GM12878 (cell line): ENCODE measurements around the gene BUD23. TPM values are rescaled to one million over a fixed set of nuclear protein-coding genes. Genes with fewer than 3 reads are reported as not detected.

Experiments used
- ATAC-seq: fragments of 200-7000 bp; cut with Tn5 transposase; 3 replicates; pipeline ENCODE4 v1.9.1; 2020; ENCODE audit warnings: mild to moderate bottlenecking, moderate library complexity
- BruUV-seq: library from RNA; stranded (reverse); fragments of 400-500 nt; replicated peaks from 2 replicates; lab custom pipeline; 2021; lab: Mats Ljungman, UMichigan
- CTCF ChIA-PET: fragments of 300-600 bp; sonication (Branson Sonifier 250); formaldehyde crosslinking; extraction: SDS; loops from one replicate; lab custom pipeline; 2021; ENCODE audit warnings: inconsistent platforms; lab: Yijun Ruan, JAX
- POLR2A ChIA-PET: fragments of 350-600 bp; formaldehyde crosslinking; extraction: SDS; loops from one replicate; lab custom pipeline; 2021; ENCODE audit warnings: inconsistent platforms; lab: Charles Lee
- RAD21 ChIA-PET: fragments of 300-600 bp; sonication (Branson Sonifier 250); formaldehyde crosslinking; loops from one replicate; lab custom pipeline; 2023; ENCODE audit warnings: antibody characterized with exemption; ENCODE audit not compliant: unreplicated experiment; lab: Charles Lee
- SMC1A ChIA-PET: fragments of 300-600 bp; sonication (Branson Sonifier 250); formaldehyde crosslinking; loops from one replicate; lab custom pipeline; 2023; ENCODE audit not compliant: unreplicated experiment, uncharacterized antibody; lab: Charles Lee
- DNase-seq: peaks from one replicate; pipeline ENCODE4 v3.0.0-alpha.2; 2011; ENCODE audit warnings: low read depth, low spot score
- FAIRE-seq: peaks from 3 replicates; lab custom pipeline; 2011; peaks lifted over from hg19 to GRCh38; lab: Jason Lieb, UNC
- H2AFZ ChIP-seq: 2 replicates; pipeline ENCODE4 v1.6.0; 2011; ENCODE audit warnings: low read depth, low read length, control low read depth; ENCODE audit not compliant: control insufficient read depth
- H3K27ac ChIP-seq: 2 replicates; pipeline ENCODE4 v1.5.1; 2011; ENCODE audit warnings: control low read depth; ENCODE audit not compliant: control insufficient read depth, insufficient read depth
- H3K27me3 ChIP-seq, 2 experiments: replicated peaks in 1 of 2; 2 replicates each; pipeline versions ENCODE4 v1.6.0 to v1.6.1; 2011; ENCODE audit warnings: low read length in 1 of 2; ENCODE audit not compliant: control insufficient read depth in 2 of 2, insufficient read depth in 2 of 2
- H3K36me3 ChIP-seq, 2 experiments: 2 replicates each; pipeline ENCODE4 v1.5.1; 2011; ENCODE audit warnings: low read length in 1 of 2; ENCODE audit not compliant: control insufficient read depth in 2 of 2, insufficient read depth in 2 of 2
- H3K4me1 ChIP-seq: 2 replicates; pipeline ENCODE4 v1.6.1; 2011; ENCODE audit warnings: mild to moderate bottlenecking, low read length, moderate library complexity, mixed read lengths; ENCODE audit not compliant: control insufficient read depth, insufficient read depth
- H3K4me2 ChIP-seq: 2 replicates; pipeline ENCODE4 v1.6.0; 2011; ENCODE audit warnings: control low read depth; ENCODE audit not compliant: control insufficient read depth, insufficient read depth
- H3K4me3 ChIP-seq: fragments of 200-600 bp; sonication (generic); 2 replicates; pipeline ENCODE4 v1.5.1; 2016
- H3K79me2 ChIP-seq: 2 replicates; pipeline ENCODE4 v1.6.0; 2011; ENCODE audit warnings: low read length; ENCODE audit not compliant: control insufficient read depth, insufficient read depth
- H3K9ac ChIP-seq: 2 replicates; pipeline ENCODE4 v1.8.0; 2011; ENCODE audit warnings: low read length, control low read depth, mixed read lengths; ENCODE audit not compliant: control insufficient read depth, insufficient read depth
- H3K9me3 ChIP-seq: replicated peaks from 3 replicates; pipeline ENCODE4 v1.5.1; 2011; ENCODE audit warnings: mild to moderate bottlenecking, low read length; ENCODE audit not compliant: control insufficient read depth, insufficient read depth
- H4K20me1 ChIP-seq: 2 replicates; pipeline ENCODE4 v1.6.0; 2011; ENCODE audit not compliant: control insufficient read depth, insufficient read depth
- ASH2L ChIP-seq: fragments of 300-600, 200-600 bp; sonication (generic); IDR thresholded peaks from 2 replicates; pipeline ENCODE4 v1.6.1; 2017; ENCODE audit warnings: low read depth, mild to moderate bottlenecking, borderline replicate concordance
- BCL11A ChIP-seq: IDR thresholded peaks from 2 replicates; pipeline ENCODE4 v1.6.1; 2011; ENCODE audit warnings: low read depth, low read length
- CHD4 ChIP-seq: fragments of 200-600 bp; sonication (generic); IDR thresholded peaks from 2 replicates; pipeline ENCODE4 v1.6.1; 2016; ENCODE audit warnings: mild to moderate bottlenecking
- CREM ChIP-seq: IDR thresholded peaks from 2 replicates; pipeline ENCODE4 v1.6.1; 2014; ENCODE audit warnings: antibody characterized with exemption, low read depth
- FOXM1 ChIP-seq: IDR thresholded peaks from 2 replicates; pipeline ENCODE4 v1.6.1; 2012; ENCODE audit warnings: low read depth, mild to moderate bottlenecking, inconsistent platforms, low read length, moderate library complexity
- HSF1 ChIP-seq: fragments of 150-350 bp; IDR thresholded peaks from 2 replicates; pipeline ENCODE4 v1.6.1; 2014; ENCODE audit warnings: mild to moderate bottlenecking, low read depth, low read length
- MLLT1 ChIP-seq: fragments of 450-650 bp; IDR thresholded peaks from 2 replicates; pipeline ENCODE4 v1.6.1; 2016; ENCODE audit warnings: mild to moderate bottlenecking
- NFYB ChIP-seq: IDR thresholded peaks from 2 replicates; pipeline ENCODE4 v1.6.1; 2011; ENCODE audit warnings: low read depth, mild to moderate bottlenecking, low read length, improper control_type of control experiment, moderate library complexity; ENCODE audit not compliant: insufficient read depth
- NR2C2 ChIP-seq: IDR thresholded peaks from 2 replicates; pipeline ENCODE4 v1.6.1; 2011; ENCODE audit warnings: borderline replicate concordance, low read depth; ENCODE audit not compliant: control insufficient read depth, insufficient read length
- PAX8 ChIP-seq: fragments of 450-650 bp; IDR thresholded peaks from 2 replicates; pipeline ENCODE4 v1.6.1; 2017; ENCODE audit warnings: mild to moderate bottlenecking, moderate library complexity
- SIX5 ChIP-seq: IDR thresholded peaks from 2 replicates; pipeline ENCODE4 v1.6.1; 2011; ENCODE audit warnings: mild to moderate bottlenecking, low read depth, low read length, moderate library complexity; ENCODE audit not compliant: severe bottlenecking
- SMAD1 ChIP-seq: fragments of 450-650 bp; IDR thresholded peaks from 2 replicates; pipeline ENCODE4 v1.6.1; 2018; ENCODE audit warnings: mild to moderate bottlenecking, low read depth; ENCODE audit not compliant: partially characterized antibody
- USF2 ChIP-seq: IDR thresholded peaks from 2 replicates; pipeline ENCODE4 v1.6.1; 2011; ENCODE audit warnings: low read depth, low read length, improper control_type of control experiment, borderline replicate concordance
- ZSCAN29 ChIP-seq: fragments of 450-650 bp; IDR thresholded peaks from 2 replicates; pipeline ENCODE4 v1.6.1; 2017; ENCODE audit warnings: mild to moderate bottlenecking, moderate library complexity
- WGBS: methylation state at CpG from one replicate; pipeline ENCODE4 v1.1.6; 2016; ENCODE audit warnings: low lambda C conversion rate; ENCODE audit not compliant: insufficient replicate concordance, insufficient coverage; ENCODE audit errors: missing lambda C conversion rate; 5-methylcytosine and 5-hydroxymethylcytosine counted together
- in situ Hi-C: fragments of 300-500 bp; cut with MboI; formaldehyde crosslinking; loops from 9 replicates; pipeline ENCODE4 v1.14.3; 2018; ENCODE audit warnings: mixed read lengths
- intact Hi-C: fragments of 100-400 bp; cut with micrococcal nuclease; formaldehyde crosslinking; loops from one replicate; pipeline ENCODE4 v1.14.2; 2022; ENCODE audit not compliant: unreplicated experiment
- polyA plus RNA-seq, 11 experiments: library from polyadenylated mRNA; depleted of rRNA in 4 of 11; unstranded in 6 of 11; stranded (reverse) in 5 of 11; fragments of >200 nt; fragmentation: Nextera tagmentation in 4 of 11; fragmentation: Illumina TruSeq in 1 of 11; extraction: Ambion mirVana in 4 of 11; extraction: Trizol in 1 of 11; gene quantifications; 1 replicate in 1 of 11; 2 replicates in 10 of 11; pipeline versions ENCODE4 v1.2.1 to v1.2.3, GENCODE V29; 2011 to 2016; ENCODE audit warnings: inconsistent platforms in 2 of 11, missing spikeins in 2 of 11, low read depth in 1 of 11
- total RNA-seq, 4 experiments: library from RNA; depleted of rRNA in 3 of 4; stranded (reverse); fragments of >200 nt in 3 of 4; fragmentation: Illumina TruSeq in 1 of 4; extraction: Trizol in 1 of 4; gene quantifications; 2 replicates each; pipeline versions ENCODE4 v1.2.1 to v1.2.3, GENCODE V29; 2013 to 2021
- TF ChIP-seq, protein P1 (sequence below): fragments of 450-650 bp; IDR thresholded peaks from 2 replicates; pipeline ENCODE4 v1.6.1; 2017; ENCODE audit warnings: mild to moderate bottlenecking, moderate library complexity
- TF ChIP-seq, protein P2 (sequence below): fragments of 450-650 bp; IDR thresholded peaks from 2 replicates; pipeline ENCODE4 v1.6.1; 2014; ENCODE audit warnings: mild to moderate bottlenecking

The BUD23 gene
- total and polyA plus RNA-seq, 10 of the 15 experiments (the other 5 are each of a cell fraction or from before 2014, with no cell fraction given), result 36.4 to 138 (median 99.5) TPM

- no peak overlapping the region for H3K4me2 ChIP-seq
- H4K20me1 ChIP-seq, result no peaks in the 10 kb centered on the region; the same call in 1 of the 2 replicates
- CTCF ChIA-PET, result interaction anchor here (1.1 to 2.6 kb wide), 2 partner anchors 79 to 116 kb away, joined by 3 to 15 read pairs; no protein-coding TSS in a partner anchor
- intact Hi-C loops, result no loop called here
- no peak overlapping the region for H3K27ac ChIP-seq
- RAD21 ChIA-PET, result interaction anchor here (2.1 kb wide), 1 partner anchor 116 kb away, joined by 6 read pairs; no protein-coding TSS in a partner anchor
- H3K27me3 ChIP-seq, result no peaks in the 10 kb centered on the region
- BruUV-seq, result no TSS peak
- POLR2A ChIA-PET, result interaction anchor here (0.6 to 0.7 kb wide), 3 partner anchors 118 to 451 kb away, joined by 3 to 5 read pairs (median 3); no protein-coding TSS in a partner anchor
- no peak for DNase-seq
- in situ Hi-C loops, result no loop called here
- ATAC-seq, result no peak
- H2AFZ ChIP-seq, result no peak overlapping the region
- SMC1A ChIA-PET, result interaction anchor here (3.2 kb wide), 1 partner anchor 116 kb away, joined by 17 read pairs; no protein-coding TSS in a partner anchor
- WGBS, result 46% methylated on average over 6 of the region's 6 CpGs
- FAIRE-seq, result no peak
- peaks cover 7% of the 10 kb centered on the region for H3K4me1 ChIP-seq
- H3K36me3 ChIP-seq, result no peaks in the 10 kb centered on the region
- no peaks in the 10 kb centered on the region for H3K79me2 ChIP-seq
- TF ChIP-seq ASH2L (no peak), USF2 (no peak), NR2C2 (no peak), PAX8 (no peak), BCL11A (no peak), HSF1 (no peak), CREM (no peak), ZSCAN29 (no peak), FOXM1 (no peak), SMAD1 (no peak), NFYB (no peak), CHD4 (no peak), SIX5 (no peak), MLLT1 (no peak)
- TF ChIP-seq, protein P1, sequence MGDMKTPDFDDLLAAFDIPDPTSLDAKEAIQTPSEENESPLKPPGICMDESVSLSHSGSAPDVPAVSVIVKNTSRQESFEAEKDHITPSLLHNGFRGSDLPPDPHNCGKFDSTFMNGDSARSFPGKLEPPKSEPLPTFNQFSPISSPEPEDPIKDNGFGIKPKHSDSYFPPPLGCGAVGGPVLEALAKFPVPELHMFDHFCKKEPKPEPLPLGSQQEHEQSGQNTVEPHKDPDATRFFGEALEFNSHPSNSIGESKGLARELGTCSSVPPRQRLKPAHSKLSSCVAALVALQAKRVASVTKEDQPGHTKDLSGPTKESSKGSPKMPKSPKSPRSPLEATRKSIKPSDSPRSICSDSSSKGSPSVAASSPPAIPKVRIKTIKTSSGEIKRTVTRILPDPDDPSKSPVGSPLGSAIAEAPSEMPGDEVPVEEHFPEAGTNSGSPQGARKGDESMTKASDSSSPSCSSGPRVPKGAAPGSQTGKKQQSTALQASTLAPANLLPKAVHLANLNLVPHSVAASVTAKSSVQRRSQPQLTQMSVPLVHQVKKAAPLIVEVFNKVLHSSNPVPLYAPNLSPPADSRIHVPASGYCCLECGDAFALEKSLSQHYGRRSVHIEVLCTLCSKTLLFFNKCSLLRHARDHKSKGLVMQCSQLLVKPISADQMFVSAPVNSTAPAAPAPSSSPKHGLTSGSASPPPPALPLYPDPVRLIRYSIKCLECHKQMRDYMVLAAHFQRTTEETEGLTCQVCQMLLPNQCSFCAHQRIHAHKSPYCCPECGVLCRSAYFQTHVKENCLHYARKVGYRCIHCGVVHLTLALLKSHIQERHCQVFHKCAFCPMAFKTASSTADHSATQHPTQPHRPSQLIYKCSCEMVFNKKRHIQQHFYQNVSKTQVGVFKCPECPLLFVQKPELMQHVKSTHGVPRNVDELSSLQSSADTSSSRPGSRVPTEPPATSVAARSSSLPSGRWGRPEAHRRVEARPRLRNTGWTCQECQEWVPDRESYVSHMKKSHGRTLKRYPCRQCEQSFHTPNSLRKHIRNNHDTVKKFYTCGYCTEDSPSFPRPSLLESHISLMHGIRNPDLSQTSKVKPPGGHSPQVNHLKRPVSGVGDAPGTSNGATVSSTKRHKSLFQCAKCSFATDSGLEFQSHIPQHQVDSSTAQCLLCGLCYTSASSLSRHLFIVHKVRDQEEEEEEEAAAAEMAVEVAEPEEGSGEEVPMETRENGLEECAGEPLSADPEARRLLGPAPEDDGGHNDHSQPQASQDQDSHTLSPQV, result no peak
- TF ChIP-seq, protein P2, sequence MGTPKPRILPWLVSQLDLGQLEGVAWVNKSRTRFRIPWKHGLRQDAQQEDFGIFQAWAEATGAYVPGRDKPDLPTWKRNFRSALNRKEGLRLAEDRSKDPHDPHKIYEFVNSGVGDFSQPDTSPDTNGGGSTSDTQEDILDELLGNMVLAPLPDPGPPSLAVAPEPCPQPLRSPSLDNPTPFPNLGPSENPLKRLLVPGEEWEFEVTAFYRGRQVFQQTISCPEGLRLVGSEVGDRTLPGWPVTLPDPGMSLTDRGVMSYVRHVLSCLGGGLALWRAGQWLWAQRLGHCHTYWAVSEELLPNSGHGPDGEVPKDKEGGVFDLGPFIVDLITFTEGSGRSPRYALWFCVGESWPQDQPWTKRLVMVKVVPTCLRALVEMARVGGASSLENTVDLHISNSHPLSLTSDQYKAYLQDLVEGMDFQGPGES, result no peak
- no peaks in the 10 kb centered on the region for H3K9me3 ChIP-seq
- no peak overlapping the region for H3K9ac ChIP-seq
- no peak overlapping the region for H3K4me3 ChIP-seq
These were observed 39.4 kb downstream of the BUD23 start for GRCh38 chr7:73722785-73723184.
